Measurements from ENCODE around the gene SGCG.

DNA sequence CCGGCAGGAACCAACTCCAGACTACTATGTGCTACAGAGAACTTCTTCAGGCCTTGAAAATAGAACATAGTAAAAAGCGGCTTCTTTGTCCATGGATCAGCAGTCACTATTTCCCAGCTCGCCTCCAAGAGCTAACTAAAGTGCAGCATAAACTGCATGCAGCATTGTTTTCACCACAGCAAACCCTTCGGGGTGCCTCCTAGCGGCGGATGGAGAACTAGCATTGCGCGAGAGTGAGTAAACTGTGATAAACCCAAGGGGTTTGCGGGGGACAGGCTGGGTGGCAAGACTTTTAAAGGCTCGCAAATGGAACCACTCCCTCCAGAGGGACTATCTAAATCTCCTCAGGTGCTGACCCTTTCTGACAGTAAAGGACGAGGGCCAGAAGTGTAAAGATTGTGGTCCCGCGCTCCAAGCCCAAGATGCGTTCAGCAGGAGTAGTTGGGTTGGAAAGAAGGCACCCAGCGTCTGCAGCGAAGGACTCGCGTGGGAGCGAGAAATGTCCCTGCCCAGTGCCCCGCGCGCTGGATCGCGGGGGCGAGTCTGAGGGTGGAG is 21.5 kb upstream of the SGCG start:
- no peak for TF ChIP-seq CTCF (conservative IDR thresholded peaks at IDR 0.05; ENCODE audit: low read length)
- TF ChIP-seq EZH2phosphoT487 (IDR thresholded peaks at IDR 0.05; ENCODE audit: borderline replicate concordance), result no peak

Measured in Loucy (cell line).